ENCODE data around the gene SHC1. TPM values are rescaled to one million over a fixed set of nuclear protein-coding genes. Genes with fewer than 3 reads are reported as not detected.

The SHC1 gene
- total RNA-seq, 1 experiment from 2014 or later, result 107 TPM

- H3K27ac ChIP-seq (ENCODE audit: low read length), result no peak overlapping the region
- H3K79me2 ChIP-seq (ENCODE audit: low read length), result no peaks in the 10 kb centered on the region
- H3K4me1 ChIP-seq (ENCODE audit: insufficient read depth, low read length), result no peaks in the 10 kb centered on the region
- intact Hi-C loops (cut with micrococcal nuclease), result no loop called here
- H3K9me3 ChIP-seq (ENCODE audit: low read length), result no peaks in the 10 kb centered on the region
- no peaks in the 10 kb centered on the region for H4K20me1 ChIP-seq (ENCODE audit: low read length)
- H3K36me3 ChIP-seq (ENCODE audit: low read depth, low read length), result peaks cover 12% of the 10 kb centered on the region; the same call in 1 of the 2 replicates
- H3F3A ChIP-seq (ENCODE audit: low read length, unreplicated experiment), result no peaks in the 10 kb centered on the region
- H3K4me2 ChIP-seq (ENCODE audit: low read length), result no peak overlapping the region
- ChIA-PET POLR2A (ENCODE audit: unreplicated experiment) (no interaction called here), CTCF (no interaction called here)
- H2AFZ ChIP-seq (ENCODE audit: low read length), result no peak overlapping the region
- no TSS peak for BruUV-seq (replicated peaks)
- no peak for TF ChIP-seq EZH2 (IDR thresholded peaks at IDR 0.05; ENCODE audit: low read length, unreplicated experiment)
- TF ChIP-seq, protein P1, sequence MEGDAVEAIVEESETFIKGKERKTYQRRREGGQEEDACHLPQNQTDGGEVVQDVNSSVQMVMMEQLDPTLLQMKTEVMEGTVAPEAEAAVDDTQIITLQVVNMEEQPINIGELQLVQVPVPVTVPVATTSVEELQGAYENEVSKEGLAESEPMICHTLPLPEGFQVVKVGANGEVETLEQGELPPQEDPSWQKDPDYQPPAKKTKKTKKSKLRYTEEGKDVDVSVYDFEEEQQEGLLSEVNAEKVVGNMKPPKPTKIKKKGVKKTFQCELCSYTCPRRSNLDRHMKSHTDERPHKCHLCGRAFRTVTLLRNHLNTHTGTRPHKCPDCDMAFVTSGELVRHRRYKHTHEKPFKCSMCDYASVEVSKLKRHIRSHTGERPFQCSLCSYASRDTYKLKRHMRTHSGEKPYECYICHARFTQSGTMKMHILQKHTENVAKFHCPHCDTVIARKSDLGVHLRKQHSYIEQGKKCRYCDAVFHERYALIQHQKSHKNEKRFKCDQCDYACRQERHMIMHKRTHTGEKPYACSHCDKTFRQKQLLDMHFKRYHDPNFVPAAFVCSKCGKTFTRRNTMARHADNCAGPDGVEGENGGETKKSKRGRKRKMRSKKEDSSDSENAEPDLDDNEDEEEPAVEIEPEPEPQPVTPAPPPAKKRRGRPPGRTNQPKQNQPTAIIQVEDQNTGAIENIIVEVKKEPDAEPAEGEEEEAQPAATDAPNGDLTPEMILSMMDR (conservative IDR thresholded peaks at IDR 0.05; ENCODE audit: low read depth, low read length), result no peak
- DNase-seq (no peak), ATAC-seq (no peak)
- no peaks in the 10 kb centered on the region for H3K9me2 ChIP-seq (replicated peaks; ENCODE audit: low read length)
- no peaks in the 10 kb centered on the region for H3K27me3 ChIP-seq (ENCODE audit: low read length)
- H3K9ac ChIP-seq (ENCODE audit: low read length), result no peak overlapping the region
- no peak overlapping the region for H3K4me3 ChIP-seq (ENCODE audit: low read length)
Measured at GRCh38 chr1:154923695-154924094, 46.9 kb downstream of the SHC1 start.

GRCh38 chr1:154913273-154913672, 57.3 kb downstream of the SHC1 start:
- Histone ChIP-seq H3K9me3 (ENCODE audit: low read length) (no peaks in the 10 kb centered on the region), H3K27me3 (ENCODE audit: low read length) (no peaks in the 10 kb centered on the region), H3K36me3 (ENCODE audit: low read depth, low read length) (no peaks in the 10 kb centered on the region), H2AFZ (ENCODE audit: low read length) (no peak overlapping the region), H3K4me2 (ENCODE audit: low read length) (no peak overlapping the region), H4K20me1 (ENCODE audit: low read length) (no peaks in the 10 kb centered on the region), H3F3A (ENCODE audit: low read length, unreplicated experiment) (no peaks in the 10 kb centered on the region), H3K79me2 (ENCODE audit: low read length) (no peaks in the 10 kb centered on the region), H3K4me1 (ENCODE audit: insufficient read depth, low read length) (no peaks in the 10 kb centered on the region), H3K27ac (ENCODE audit: low read length) (no peak overlapping the region), H3K9me2 (replicated peaks; ENCODE audit: low read length) (no peaks in the 10 kb centered on the region), H3K4me3 (ENCODE audit: low read length) (no peak overlapping the region), H3K9ac (ENCODE audit: low read length) (no peak overlapping the region)
- CTCF ChIA-PET, result no interaction called here
- POLR2A ChIA-PET (ENCODE audit: unreplicated experiment), result no interaction called here
- ATAC-seq, result no peak
- intact Hi-C loops (cut with micrococcal nuclease), result no loop called here
- no peak for DNase-seq
- TF ChIP-seq, protein P1 (conservative IDR thresholded peaks at IDR 0.05; ENCODE audit: low read depth, low read length), result no peak
- TF ChIP-seq EZH2phosphoT487 (IDR thresholded peaks at IDR 0.05; ENCODE audit: borderline replicate concordance, low read length) (no peak), EZH2 (IDR thresholded peaks at IDR 0.05; ENCODE audit: low read length, unreplicated experiment) (no peak)
- BruUV-seq (replicated peaks), result no TSS peak

DNA sequence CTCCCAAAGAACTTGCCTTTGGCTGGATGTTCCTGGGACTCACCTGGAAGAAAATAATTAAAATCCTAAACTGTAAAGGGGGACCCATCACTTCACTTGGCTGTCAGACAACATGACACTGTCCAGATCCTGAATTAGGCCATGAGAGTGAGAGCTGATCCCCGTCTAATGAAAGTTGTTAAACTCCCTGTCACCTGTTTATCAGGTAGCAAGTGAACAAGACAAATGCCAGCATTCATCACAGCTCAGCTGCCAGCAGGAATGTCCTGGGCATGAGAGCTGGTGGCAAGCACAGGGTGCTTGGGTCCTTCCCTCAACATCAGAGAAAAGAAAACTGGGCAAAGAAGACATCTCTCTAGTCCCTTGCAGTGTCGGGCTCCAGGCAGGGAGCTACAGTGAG, 57.8 kb downstream of the SHC1 start:
- Histone ChIP-seq H3K79me2 (ENCODE audit: low read length) (no peaks in the 10 kb centered on the region), H3K4me2 (ENCODE audit: low read length) (no peak overlapping the region), H3K9me2 (replicated peaks; ENCODE audit: low read length) (no peaks in the 10 kb centered on the region), H4K20me1 (ENCODE audit: low read length) (no peaks in the 10 kb centered on the region), H3K9ac (ENCODE audit: low read length) (no peak overlapping the region), H3K4me1 (ENCODE audit: insufficient read depth, low read length) (no peaks in the 10 kb centered on the region), H3K4me3 (ENCODE audit: low read length) (no peak overlapping the region), H3K36me3 (ENCODE audit: low read depth, low read length) (no peaks in the 10 kb centered on the region), H3K27ac (ENCODE audit: low read length) (no peak overlapping the region), H3K27me3 (ENCODE audit: low read length) (no peaks in the 10 kb centered on the region), H2AFZ (ENCODE audit: low read length) (no peak overlapping the region), H3F3A (ENCODE audit: low read length, unreplicated experiment) (no peaks in the 10 kb centered on the region), H3K9me3 (ENCODE audit: low read length) (no peaks in the 10 kb centered on the region)
- TF ChIP-seq, protein P1 (conservative IDR thresholded peaks at IDR 0.05; ENCODE audit: low read depth, low read length), result no peak
- TF ChIP-seq EZH2 (IDR thresholded peaks at IDR 0.05; ENCODE audit: low read length, unreplicated experiment) (no peak), EZH2phosphoT487 (IDR thresholded peaks at IDR 0.05; ENCODE audit: borderline replicate concordance, low read length) (no peak)
- no peak for DNase-seq
- no TSS peak for BruUV-seq (replicated peaks)
- no peak for ATAC-seq
- intact Hi-C loops (cut with micrococcal nuclease), result no loop called here
- ChIA-PET POLR2A (ENCODE audit: unreplicated experiment) (no interaction called here), CTCF (no interaction called here)

Small RNA genes within 50 kb of the gene (microRNA-seq; reads per million reads assigned to microRNA genes)
- gene MIR4258 (ENCODE audit: unreplicated experiment), result not detected

Other genes with a start within 250 kb of the SHC1 start
- 0.12 and 0.26 TPM in 2 replicates for gene KCNN3, start 100.5 kb downstream of the SHC1 start, total RNA-seq (2014; rRNA removed)
- gene PMVK, start 34.0 kb downstream of the SHC1 start, total RNA-seq (2014; rRNA removed), result 32.3 and 41.5 TPM in 2 replicates
- 35.4 and 43.1 TPM in 2 replicates for gene PBXIP1, start 14.6 kb downstream of the SHC1 start, total RNA-seq (2014; rRNA removed)
- 41.7 and 43.3 TPM in 2 replicates for gene PYGO2, start 9.0 kb downstream of the SHC1 start, total RNA-seq (2014; rRNA removed)
- 330 and 390 TPM in 2 replicates for gene CKS1B, start 3.9 kb upstream of the SHC1 start, total RNA-seq (2014; rRNA removed)
- gene FLAD1, start 12.6 kb upstream of the SHC1 start, total RNA-seq (2014; rRNA removed), result 58.5 and 84.0 TPM in 2 replicates
- gene LENEP, start 22.8 kb upstream of the SHC1 start, total RNA-seq (2014; rRNA removed), result not detected in 2 replicates
- gene ZBTB7B, start 32.1 kb upstream of the SHC1 start, total RNA-seq (2014; rRNA removed), result 39.7 and 59.1 TPM in 2 replicates
- gene DCST2, start 63.0 kb upstream of the SHC1 start, total RNA-seq (2014; rRNA removed), result 0.18 and 3.0 TPM in 2 replicates
- gene DCST1, start 63.1 kb upstream of the SHC1 start, total RNA-seq (2014; rRNA removed), result not detected in 2 replicates
- gene ADAM15, start 80.6 kb upstream of the SHC1 start, total RNA-seq (2014; rRNA removed), result 334 and 384 TPM in 2 replicates
- gene EFNA4, start 93.0 kb upstream of the SHC1 start, total RNA-seq (2014; rRNA removed), result 36.7 and 37.4 TPM in 2 replicates
- gene EFNA3, start 108.1 kb upstream of the SHC1 start, total RNA-seq (2014; rRNA removed), result 16.2 and 23.5 TPM in 2 replicates
- gene EFNA1, start 157.1 kb upstream of the SHC1 start, total RNA-seq (2014; rRNA removed), result 29.4 and 49.9 TPM in 2 replicates
- 59.2 and 75.2 TPM in 2 replicates for gene SLC50A1, start 165.1 kb upstream of the SHC1 start, total RNA-seq (2014; rRNA removed)
- 53.6 and 74.3 TPM in 2 replicates for gene DPM3, start 169.8 kb upstream of the SHC1 start, total RNA-seq (2014; rRNA removed)
- 241 and 257 TPM in 2 replicates for gene KRTCAP2, start 202.6 kb upstream of the SHC1 start, total RNA-seq (2014; rRNA removed)
- gene TRIM46, start 203.1 kb upstream of the SHC1 start, total RNA-seq (2014; rRNA removed), result 4.1 and 5.4 TPM in 2 replicates
- 12.0 and 13.0 TPM in 2 replicates for gene THBS3, start 237.2 kb upstream of the SHC1 start, total RNA-seq (2014; rRNA removed)
- gene MTX1, start 237.9 kb upstream of the SHC1 start, total RNA-seq (2014; rRNA removed), result 141 and 152 TPM in 2 replicates